ENCODE results near the gene COL12A1.

- TF ChIP-seq CTCF (optimal IDR thresholded peaks at IDR 0.05 in 1 of 3, IDR thresholded peaks at IDR 0.05 in 1 of 3, conservative IDR thresholded peaks at IDR 0.05 in 1 of 3; ENCODE audit: extremely low read depth in 1 of 3, insufficient read depth in 2 of 3, low read length in 3 of 3) (peak in 1 of 3 experiments; percentile 15), EZH2 (IDR thresholded peaks at IDR 0.05; ENCODE audit: low read length) (no peak)
Measured at GRCh38 chr6:75065523-75065922, 140.3 kb downstream of the COL12A1 start.

Data from keratinocyte (primary cell).